ENCODE results near the gene ZNF484.

DNA sequence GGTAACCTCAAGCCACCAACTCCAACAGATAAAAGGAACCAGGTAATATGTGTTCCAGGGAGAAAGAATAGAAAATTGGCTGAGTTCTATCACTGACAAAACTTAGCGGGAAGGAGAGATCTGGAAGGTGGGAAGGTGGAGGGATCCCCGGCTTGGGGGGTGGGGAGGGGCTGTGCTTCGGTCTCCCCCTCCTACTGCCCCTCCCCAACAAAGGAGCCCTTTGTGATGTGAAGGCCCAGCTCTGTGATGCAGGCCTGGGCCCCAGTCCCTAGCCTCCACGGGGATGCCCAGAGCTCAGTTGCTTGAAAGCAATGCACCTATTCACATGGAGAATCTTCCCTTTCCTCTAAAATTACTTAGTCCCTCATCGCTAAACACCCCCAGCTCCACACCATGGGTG is 4.4 kb upstream of the ZNF484 start:
- TF ChIP-seq, protein P1, sequence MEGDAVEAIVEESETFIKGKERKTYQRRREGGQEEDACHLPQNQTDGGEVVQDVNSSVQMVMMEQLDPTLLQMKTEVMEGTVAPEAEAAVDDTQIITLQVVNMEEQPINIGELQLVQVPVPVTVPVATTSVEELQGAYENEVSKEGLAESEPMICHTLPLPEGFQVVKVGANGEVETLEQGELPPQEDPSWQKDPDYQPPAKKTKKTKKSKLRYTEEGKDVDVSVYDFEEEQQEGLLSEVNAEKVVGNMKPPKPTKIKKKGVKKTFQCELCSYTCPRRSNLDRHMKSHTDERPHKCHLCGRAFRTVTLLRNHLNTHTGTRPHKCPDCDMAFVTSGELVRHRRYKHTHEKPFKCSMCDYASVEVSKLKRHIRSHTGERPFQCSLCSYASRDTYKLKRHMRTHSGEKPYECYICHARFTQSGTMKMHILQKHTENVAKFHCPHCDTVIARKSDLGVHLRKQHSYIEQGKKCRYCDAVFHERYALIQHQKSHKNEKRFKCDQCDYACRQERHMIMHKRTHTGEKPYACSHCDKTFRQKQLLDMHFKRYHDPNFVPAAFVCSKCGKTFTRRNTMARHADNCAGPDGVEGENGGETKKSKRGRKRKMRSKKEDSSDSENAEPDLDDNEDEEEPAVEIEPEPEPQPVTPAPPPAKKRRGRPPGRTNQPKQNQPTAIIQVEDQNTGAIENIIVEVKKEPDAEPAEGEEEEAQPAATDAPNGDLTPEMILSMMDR (conservative IDR thresholded peaks at IDR 0.05; ENCODE audit: low read depth, low read length): no peak
- TF ChIP-seq EZH2 (IDR thresholded peaks at IDR 0.05; ENCODE audit: low read length, unreplicated experiment) (no peak), EZH2phosphoT487 (IDR thresholded peaks at IDR 0.05; ENCODE audit: borderline replicate concordance, low read length) (no peak)
